ENCODE data around the gene MXRA8.

- TF ChIP-seq CTCF (IDR thresholded peaks at IDR 0.05) (no peak), POLR2A (IDR thresholded peaks at IDR 0.05) (no peak), POLR2AphosphoS5 (IDR thresholded peaks at IDR 0.05) (no peak)
Measured at GRCh38 chr1:1367315-1367714, 9.0 kb upstream of the MXRA8 start.
